HEK293 (cell line): ENCODE measurements around the gene COP1.

Source experiments
- REPIN1 ChIP-seq: fragments of 450-650 bp; formaldehyde crosslinking; IDR thresholded peaks from 2 replicates; pipeline ENCODE4 v1.5.1; 2017; ENCODE audit warnings: missing biosample characterization, missing genetic modification characterization, low read depth
- SETDB1 ChIP-seq: IDR thresholded peaks from one replicate; pipeline ENCODE4 v1.6.1; 2017; ENCODE audit warnings: mild to moderate bottlenecking, low read length, moderate library complexity, mixed read lengths; ENCODE audit not compliant: insufficient read length
- TRIM28 ChIP-seq: IDR thresholded peaks from 2 replicates; pipeline ENCODE4 v1.6.1; 2011; ENCODE audit warnings: low read length, control low read depth, borderline replicate concordance
- ZBTB7A ChIP-seq: fragments of 450-650 bp; formaldehyde crosslinking; IDR thresholded peaks from 2 replicates; pipeline ENCODE4 v1.5.1; 2016; ENCODE audit warnings: low read depth, missing biosample characterization, missing genetic modification characterization
- ZNF302 ChIP-seq: fragments of 450-650 bp; formaldehyde crosslinking; IDR thresholded peaks from 2 replicates; pipeline ENCODE4 v1.5.1; 2016; ENCODE audit warnings: missing biosample characterization, missing genetic modification characterization, low read depth
- ZNF549 ChIP-seq: fragments of 450-650 bp; IDR thresholded peaks from 2 replicates; pipeline ENCODE4 v1.5.1; 2018; ENCODE audit warnings: missing biosample characterization, missing genetic modification characterization, mild to moderate bottlenecking, inconsistent platforms, moderate library complexity
- ZNF660 ChIP-seq: fragments of 450-650 bp; IDR thresholded peaks from 2 replicates; pipeline ENCODE4 v1.5.1; 2018; ENCODE audit warnings: missing biosample characterization, mild to moderate bottlenecking, missing genetic modification characterization
- TF ChIP-seq, protein P1 (sequence below): fragments of 450-650 bp; formaldehyde crosslinking; IDR thresholded peaks from 2 replicates; pipeline ENCODE4 v1.5.1; 2016; ENCODE audit warnings: missing biosample characterization, missing genetic modification characterization
- TF ChIP-seq, protein P2 (sequence below): fragments of 450-650 bp; formaldehyde crosslinking; IDR thresholded peaks from 2 replicates; pipeline ENCODE4 v1.5.1; 2017; ENCODE audit warnings: missing biosample characterization, missing genetic modification characterization
- TF ChIP-seq, protein P3 (sequence below): fragments of 450-650 bp; formaldehyde crosslinking; IDR thresholded peaks from 2 replicates; pipeline ENCODE4 v1.5.1; 2016; ENCODE audit warnings: missing biosample characterization, missing genetic modification characterization
- TF ChIP-seq, protein P4 (sequence below): fragments of 450-650 bp; formaldehyde crosslinking; IDR thresholded peaks from 2 replicates; pipeline ENCODE4 v1.5.1; 2016; ENCODE audit warnings: missing biosample characterization, missing genetic modification characterization
- TF ChIP-seq, protein P5 (sequence below): fragments of 450-650 bp; formaldehyde crosslinking; IDR thresholded peaks from 2 replicates; pipeline ENCODE4 v1.5.1; 2016; ENCODE audit warnings: missing biosample characterization, missing genetic modification characterization

DNA sequence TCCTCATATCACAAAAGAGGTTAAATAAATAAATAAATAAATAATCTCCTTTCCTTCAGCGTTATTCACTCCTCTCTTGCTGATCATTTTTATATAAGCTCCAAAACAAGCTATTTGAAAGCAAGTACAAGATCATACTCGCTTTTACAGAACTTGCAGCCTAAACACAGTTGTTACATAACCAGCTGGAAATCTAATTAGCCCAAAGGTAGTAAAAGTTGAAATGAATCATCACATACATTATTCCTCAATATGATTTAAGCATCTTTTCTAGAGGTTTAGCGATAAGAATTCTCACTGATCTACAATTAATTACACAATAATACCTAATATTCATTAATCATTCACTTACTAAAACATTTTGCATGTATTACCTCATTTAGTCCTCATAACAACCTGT lies 160.2 kb downstream of the COP1 start:
- TF ChIP-seq, protein P1, sequence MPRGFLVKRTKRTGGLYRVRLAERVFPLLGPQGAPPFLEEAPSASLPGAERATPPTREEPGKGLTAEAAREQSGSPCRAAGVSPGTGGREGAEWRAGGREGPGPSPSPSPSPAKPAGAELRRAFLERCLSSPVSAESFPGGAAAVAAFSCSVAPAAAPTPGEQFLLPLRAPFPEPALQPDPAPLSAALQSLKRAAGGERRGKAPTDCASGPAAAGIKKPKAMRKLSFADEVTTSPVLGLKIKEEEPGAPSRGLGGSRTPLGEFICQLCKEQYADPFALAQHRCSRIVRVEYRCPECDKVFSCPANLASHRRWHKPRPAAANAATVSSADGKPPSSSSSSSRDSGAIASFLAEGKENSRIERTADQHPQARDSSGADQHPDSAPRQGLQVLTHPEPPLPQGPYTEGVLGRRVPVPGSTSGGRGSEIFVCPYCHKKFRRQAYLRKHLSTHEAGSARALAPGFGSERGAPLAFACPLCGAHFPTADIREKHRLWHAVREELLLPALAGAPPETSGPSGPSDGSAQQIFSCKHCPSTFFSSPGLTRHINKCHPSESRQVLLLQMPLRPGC: no peak
- TF ChIP-seq, protein P2, sequence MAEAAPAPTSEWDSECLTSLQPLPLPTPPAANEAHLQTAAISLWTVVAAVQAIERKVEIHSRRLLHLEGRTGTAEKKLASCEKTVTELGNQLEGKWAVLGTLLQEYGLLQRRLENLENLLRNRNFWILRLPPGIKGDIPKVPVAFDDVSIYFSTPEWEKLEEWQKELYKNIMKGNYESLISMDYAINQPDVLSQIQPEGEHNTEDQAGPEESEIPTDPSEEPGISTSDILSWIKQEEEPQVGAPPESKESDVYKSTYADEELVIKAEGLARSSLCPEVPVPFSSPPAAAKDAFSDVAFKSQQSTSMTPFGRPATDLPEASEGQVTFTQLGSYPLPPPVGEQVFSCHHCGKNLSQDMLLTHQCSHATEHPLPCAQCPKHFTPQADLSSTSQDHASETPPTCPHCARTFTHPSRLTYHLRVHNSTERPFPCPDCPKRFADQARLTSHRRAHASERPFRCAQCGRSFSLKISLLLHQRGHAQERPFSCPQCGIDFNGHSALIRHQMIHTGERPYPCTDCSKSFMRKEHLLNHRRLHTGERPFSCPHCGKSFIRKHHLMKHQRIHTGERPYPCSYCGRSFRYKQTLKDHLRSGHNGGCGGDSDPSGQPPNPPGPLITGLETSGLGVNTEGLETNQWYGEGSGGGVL (tag by site-specific recombination): no peak
- TF ChIP-seq TRIM28 (no peak), ZNF302 (tag by site-specific recombination) (no peak), REPIN1 (tag by site-specific recombination) (no peak), SETDB1 (no peak), ZBTB7A (tag by site-specific recombination) (no peak), ZNF549 (tag by site-specific recombination) (no peak), ZNF660 (tag by site-specific recombination) (no peak)
- TF ChIP-seq, protein P3, sequence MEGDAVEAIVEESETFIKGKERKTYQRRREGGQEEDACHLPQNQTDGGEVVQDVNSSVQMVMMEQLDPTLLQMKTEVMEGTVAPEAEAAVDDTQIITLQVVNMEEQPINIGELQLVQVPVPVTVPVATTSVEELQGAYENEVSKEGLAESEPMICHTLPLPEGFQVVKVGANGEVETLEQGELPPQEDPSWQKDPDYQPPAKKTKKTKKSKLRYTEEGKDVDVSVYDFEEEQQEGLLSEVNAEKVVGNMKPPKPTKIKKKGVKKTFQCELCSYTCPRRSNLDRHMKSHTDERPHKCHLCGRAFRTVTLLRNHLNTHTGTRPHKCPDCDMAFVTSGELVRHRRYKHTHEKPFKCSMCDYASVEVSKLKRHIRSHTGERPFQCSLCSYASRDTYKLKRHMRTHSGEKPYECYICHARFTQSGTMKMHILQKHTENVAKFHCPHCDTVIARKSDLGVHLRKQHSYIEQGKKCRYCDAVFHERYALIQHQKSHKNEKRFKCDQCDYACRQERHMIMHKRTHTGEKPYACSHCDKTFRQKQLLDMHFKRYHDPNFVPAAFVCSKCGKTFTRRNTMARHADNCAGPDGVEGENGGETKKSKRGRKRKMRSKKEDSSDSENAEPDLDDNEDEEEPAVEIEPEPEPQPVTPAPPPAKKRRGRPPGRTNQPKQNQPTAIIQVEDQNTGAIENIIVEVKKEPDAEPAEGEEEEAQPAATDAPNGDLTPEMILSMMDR (tag by site-specific recombination): no peak
- TF ChIP-seq, protein P4, sequence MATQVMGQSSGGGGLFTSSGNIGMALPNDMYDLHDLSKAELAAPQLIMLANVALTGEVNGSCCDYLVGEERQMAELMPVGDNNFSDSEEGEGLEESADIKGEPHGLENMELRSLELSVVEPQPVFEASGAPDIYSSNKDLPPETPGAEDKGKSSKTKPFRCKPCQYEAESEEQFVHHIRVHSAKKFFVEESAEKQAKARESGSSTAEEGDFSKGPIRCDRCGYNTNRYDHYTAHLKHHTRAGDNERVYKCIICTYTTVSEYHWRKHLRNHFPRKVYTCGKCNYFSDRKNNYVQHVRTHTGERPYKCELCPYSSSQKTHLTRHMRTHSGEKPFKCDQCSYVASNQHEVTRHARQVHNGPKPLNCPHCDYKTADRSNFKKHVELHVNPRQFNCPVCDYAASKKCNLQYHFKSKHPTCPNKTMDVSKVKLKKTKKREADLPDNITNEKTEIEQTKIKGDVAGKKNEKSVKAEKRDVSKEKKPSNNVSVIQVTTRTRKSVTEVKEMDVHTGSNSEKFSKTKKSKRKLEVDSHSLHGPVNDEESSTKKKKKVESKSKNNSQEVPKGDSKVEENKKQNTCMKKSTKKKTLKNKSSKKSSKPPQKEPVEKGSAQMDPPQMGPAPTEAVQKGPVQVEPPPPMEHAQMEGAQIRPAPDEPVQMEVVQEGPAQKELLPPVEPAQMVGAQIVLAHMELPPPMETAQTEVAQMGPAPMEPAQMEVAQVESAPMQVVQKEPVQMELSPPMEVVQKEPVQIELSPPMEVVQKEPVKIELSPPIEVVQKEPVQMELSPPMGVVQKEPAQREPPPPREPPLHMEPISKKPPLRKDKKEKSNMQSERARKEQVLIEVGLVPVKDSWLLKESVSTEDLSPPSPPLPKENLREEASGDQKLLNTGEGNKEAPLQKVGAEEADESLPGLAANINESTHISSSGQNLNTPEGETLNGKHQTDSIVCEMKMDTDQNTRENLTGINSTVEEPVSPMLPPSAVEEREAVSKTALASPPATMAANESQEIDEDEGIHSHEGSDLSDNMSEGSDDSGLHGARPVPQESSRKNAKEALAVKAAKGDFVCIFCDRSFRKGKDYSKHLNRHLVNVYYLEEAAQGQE (tag by site-specific recombination): no peak
- TF ChIP-seq, protein P5, sequence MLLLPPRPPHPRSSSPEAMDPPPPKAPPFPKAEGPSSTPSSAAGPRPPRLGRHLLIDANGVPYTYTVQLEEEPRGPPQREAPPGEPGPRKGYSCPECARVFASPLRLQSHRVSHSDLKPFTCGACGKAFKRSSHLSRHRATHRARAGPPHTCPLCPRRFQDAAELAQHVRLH (tag by site-specific recombination): no peak
